ENCODE measurements around the gene IYD.

The IYD gene

DNA sequence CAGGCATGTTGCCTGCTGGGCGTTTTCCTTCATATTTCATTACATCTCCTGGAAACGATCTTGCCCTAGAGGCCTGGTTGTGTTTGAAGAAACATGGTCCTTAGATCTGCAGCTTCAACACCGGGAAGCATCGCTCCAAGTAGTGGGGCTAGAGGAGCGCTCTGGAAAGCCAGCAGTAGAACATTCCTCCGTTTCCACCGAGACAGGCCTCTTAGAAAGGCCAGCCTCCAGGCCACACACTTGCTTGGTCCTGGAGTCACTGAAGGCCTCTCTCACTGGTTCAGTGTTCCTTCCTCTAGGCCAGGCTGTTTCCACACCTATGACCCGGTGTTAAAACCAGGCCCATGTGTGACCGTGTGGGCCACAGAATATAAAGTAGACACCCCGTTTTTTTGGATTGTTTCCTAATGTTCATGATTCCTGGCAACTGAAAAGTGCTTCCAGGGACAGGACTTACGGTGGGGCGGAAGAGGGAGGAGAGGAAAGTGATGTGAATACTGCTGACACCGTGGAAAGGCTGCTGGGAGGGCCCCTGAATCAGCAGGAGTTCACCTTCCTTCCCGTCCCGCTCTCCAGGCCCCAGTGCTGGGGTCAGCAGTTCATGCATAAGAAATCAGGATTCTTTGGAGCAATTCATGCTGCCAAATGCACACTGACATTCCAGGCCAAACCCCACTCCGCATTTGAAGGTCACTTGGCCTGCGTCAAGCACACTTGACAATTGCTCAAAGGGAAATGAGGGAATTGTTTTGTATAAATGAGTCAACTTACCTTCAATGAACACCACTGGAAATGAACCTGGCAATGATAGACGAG, 83.8 kb downstream of the IYD start:
- H3K27me3 ChIP-seq (ENCODE audit: insufficient read depth, low read length), result peaks cover 12% of the 10 kb centered on the region
- H3K79me2 ChIP-seq (ENCODE audit: control insufficient read depth, insufficient read depth, low read length, unreplicated experiment), result no peaks in the 10 kb centered on the region
- no peak overlapping the region for H3K27ac ChIP-seq (ENCODE audit: low read depth, low read length)
- H3K36me3 ChIP-seq (ENCODE audit: insufficient read depth, low read length), result no peaks in the 10 kb centered on the region
- no peak overlapping the region for H3K4me3 ChIP-seq (ENCODE audit: low read depth, low read length)
- H2AFZ ChIP-seq (ENCODE audit: low read length, unreplicated experiment), result no peak overlapping the region
- no peaks in the 10 kb centered on the region for H3K4me1 ChIP-seq (ENCODE audit: control insufficient read depth, insufficient read depth, low read length, unreplicated experiment)

DNA sequence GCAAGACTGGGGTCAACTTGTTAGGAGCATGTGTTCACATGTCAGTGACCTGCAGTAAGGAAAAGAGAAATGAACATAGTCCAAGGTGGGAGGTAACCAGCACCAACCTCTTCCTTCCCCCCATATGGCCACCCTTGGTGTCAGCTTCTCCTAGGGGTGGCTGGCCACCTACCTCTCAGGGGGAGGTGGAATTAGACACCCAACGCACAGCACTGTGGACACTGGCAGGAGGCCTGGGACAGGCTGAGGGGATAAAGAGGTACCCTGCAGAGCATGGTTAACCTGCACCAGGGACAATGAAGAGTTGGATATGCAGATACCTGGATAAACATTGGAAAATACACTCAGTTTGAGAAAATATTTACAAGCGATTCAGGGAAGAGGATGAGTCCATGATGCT, 84.5 kb downstream of the IYD start:
- H3K27ac ChIP-seq (ENCODE audit: low read depth, low read length), result no peak overlapping the region
- H3K4me1 ChIP-seq (ENCODE audit: control insufficient read depth, insufficient read depth, low read length, unreplicated experiment), result no peaks in the 10 kb centered on the region
- H3K79me2 ChIP-seq (ENCODE audit: control insufficient read depth, insufficient read depth, low read length, unreplicated experiment), result no peaks in the 10 kb centered on the region
- H3K27me3 ChIP-seq (ENCODE audit: insufficient read depth, low read length), result peaks cover 12% of the 10 kb centered on the region
- no peak overlapping the region for H2AFZ ChIP-seq (ENCODE audit: low read length, unreplicated experiment)
- no peaks in the 10 kb centered on the region for H3K36me3 ChIP-seq (ENCODE audit: insufficient read depth, low read length)
- no peak overlapping the region for H3K4me3 ChIP-seq (ENCODE audit: low read depth, low read length)

Data from ACC112 (cell line).